ENCODE data around the gene ST7.

ST7 gene

GRCh38 chr7:117066668-117067067 lies 113.4 kb downstream of the ST7 start:
- TF ChIP-seq FOXM1 (IDR thresholded peaks at IDR 0.05; ENCODE audit: borderline replicate concordance) = no peak
- no peak for TF ChIP-seq ARNT (IDR thresholded peaks at IDR 0.05)
- TF ChIP-seq SUZ12 (IDR thresholded peaks at IDR 0.05) = no peak
- no peak for TF ChIP-seq SP1 (IDR thresholded peaks at IDR 0.05)
- TF ChIP-seq CTBP1 (IDR thresholded peaks at IDR 0.05; ENCODE audit: borderline replicate concordance) = no peak
- TF ChIP-seq ZNF384 (IDR thresholded peaks at IDR 0.05) = no peak
- no peak for TF ChIP-seq HDGF (IDR thresholded peaks at IDR 0.05; ENCODE audit: borderline replicate concordance)
- TF ChIP-seq ELF4 (IDR thresholded peaks at IDR 0.05) = no peak
- no peak for TF ChIP-seq LEF1 (IDR thresholded peaks at IDR 0.05; ENCODE audit: borderline replicate concordance)
- TF ChIP-seq, protein P1, sequence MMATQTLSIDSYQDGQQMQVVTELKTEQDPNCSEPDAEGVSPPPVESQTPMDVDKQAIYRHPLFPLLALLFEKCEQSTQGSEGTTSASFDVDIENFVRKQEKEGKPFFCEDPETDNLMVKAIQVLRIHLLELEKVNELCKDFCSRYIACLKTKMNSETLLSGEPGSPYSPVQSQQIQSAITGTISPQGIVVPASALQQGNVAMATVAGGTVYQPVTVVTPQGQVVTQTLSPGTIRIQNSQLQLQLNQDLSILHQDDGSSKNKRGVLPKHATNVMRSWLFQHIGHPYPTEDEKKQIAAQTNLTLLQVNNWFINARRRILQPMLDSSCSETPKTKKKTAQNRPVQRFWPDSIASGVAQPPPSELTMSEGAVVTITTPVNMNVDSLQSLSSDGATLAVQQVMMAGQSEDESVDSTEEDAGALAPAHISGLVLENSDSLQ (IDR thresholded peaks at IDR 0.05) = no peak
- no peak for TF ChIP-seq L3MBTL2 (conservative IDR thresholded peaks at IDR 0.05)
- TF ChIP-seq NFRKB (IDR thresholded peaks at IDR 0.05) = no peak
- TF ChIP-seq FOXA1 (IDR thresholded peaks at IDR 0.05) = no peak
- TF ChIP-seq FOXK2 (IDR thresholded peaks at IDR 0.05) = no peak
- TF ChIP-seq BHLHE40 (IDR thresholded peaks at IDR 0.05; ENCODE audit: borderline replicate concordance) = no peak
- TF ChIP-seq TARDBP (IDR thresholded peaks at IDR 0.05) = no peak
- ChIA-PET POLR2A (no interaction called here), CTCF (no interaction called here)
- no peak for DNase-seq (ENCODE audit: extremely low spot score)

DNA sequence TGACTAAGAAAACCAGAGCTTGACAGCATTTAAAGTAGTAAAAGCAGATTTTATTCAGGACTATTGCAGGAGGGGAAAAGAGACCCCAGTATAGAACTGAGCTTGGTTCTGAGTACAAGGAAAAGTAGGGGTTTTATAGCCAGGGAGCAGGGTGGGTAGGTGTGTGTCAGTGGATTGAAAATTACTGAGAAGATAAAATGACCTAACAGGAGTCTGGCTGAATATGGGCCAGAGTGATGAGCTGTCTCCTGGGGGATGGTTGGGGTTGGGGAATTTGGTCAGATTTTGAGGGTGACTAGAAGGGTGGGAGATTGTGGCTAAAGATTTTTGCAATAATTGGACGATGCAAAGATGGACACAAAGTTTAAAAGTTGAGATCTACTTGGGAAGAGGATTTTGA lies 114.0 kb downstream of the ST7 start:
- CTCF ChIA-PET = no interaction called here
- POLR2A ChIA-PET = no interaction called here
- DNase-seq (ENCODE audit: extremely low spot score) = no peak
- TF ChIP-seq TARDBP (IDR thresholded peaks at IDR 0.05) (no peak), FOXM1 (IDR thresholded peaks at IDR 0.05; ENCODE audit: borderline replicate concordance) (no peak), ARNT (IDR thresholded peaks at IDR 0.05) (no peak), ELF4 (IDR thresholded peaks at IDR 0.05) (no peak), FOXA1 (IDR thresholded peaks at IDR 0.05) (no peak), ZNF384 (IDR thresholded peaks at IDR 0.05) (no peak), LEF1 (IDR thresholded peaks at IDR 0.05; ENCODE audit: borderline replicate concordance) (no peak), L3MBTL2 (conservative IDR thresholded peaks at IDR 0.05) (no peak), SUZ12 (IDR thresholded peaks at IDR 0.05) (no peak)
- TF ChIP-seq, protein P1 (IDR thresholded peaks at IDR 0.05) = no peak

- ChIA-PET POLR2A (no interaction called here), CTCF (no interaction called here)
- no peak for DNase-seq (ENCODE audit: extremely low spot score)
- no peak for TF ChIP-seq SP1 (IDR thresholded peaks at IDR 0.05)
Observed at GRCh38 chr7:117068511-117069145, 115.3 kb downstream of the ST7 start.

DNA sequence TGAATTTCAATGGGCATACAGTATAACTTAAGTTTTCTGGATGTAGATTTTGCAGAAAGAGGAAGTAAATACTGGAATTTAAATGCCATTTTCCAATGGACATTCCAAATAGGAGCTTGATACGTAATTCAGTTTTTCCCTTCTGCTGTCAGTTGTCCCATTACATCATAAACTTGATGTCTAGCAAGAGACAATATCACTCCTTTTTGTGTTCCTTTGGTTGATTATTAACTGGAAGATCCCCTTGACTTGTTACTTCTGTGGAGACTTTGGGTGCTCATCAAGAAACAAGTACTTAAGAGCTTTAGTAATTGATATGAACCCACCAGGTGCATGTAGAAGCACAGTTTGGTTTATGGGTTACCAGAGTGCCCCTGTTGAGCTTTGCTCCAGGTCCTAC lies 116.1 kb downstream of the ST7 start:
- TF ChIP-seq LEF1 (IDR thresholded peaks at IDR 0.05; ENCODE audit: borderline replicate concordance) (no peak), FOXK2 (IDR thresholded peaks at IDR 0.05) (no peak), SP1 (IDR thresholded peaks at IDR 0.05) (no peak), SUZ12 (IDR thresholded peaks at IDR 0.05) (no peak)
- no peak for DNase-seq (ENCODE audit: extremely low spot score)
- POLR2A ChIA-PET = no interaction called here
- CTCF ChIA-PET = no interaction called here

GRCh38 chr7:117071551-117071950 lies 118.2 kb downstream of the ST7 start:
- DNase-seq (ENCODE audit: extremely low spot score) = no peak
- TF ChIP-seq CTBP1 (IDR thresholded peaks at IDR 0.05; ENCODE audit: borderline replicate concordance) (no peak), L3MBTL2 (conservative IDR thresholded peaks at IDR 0.05) (no peak), HDGF (IDR thresholded peaks at IDR 0.05; ENCODE audit: borderline replicate concordance) (no peak), BHLHE40 (IDR thresholded peaks at IDR 0.05; ENCODE audit: borderline replicate concordance) (no peak), FOXK2 (IDR thresholded peaks at IDR 0.05) (no peak), ELF4 (IDR thresholded peaks at IDR 0.05) (no peak), FOXA1 (IDR thresholded peaks at IDR 0.05) (no peak)
- ChIA-PET POLR2A (no interaction called here), CTCF (no interaction called here)

DNA sequence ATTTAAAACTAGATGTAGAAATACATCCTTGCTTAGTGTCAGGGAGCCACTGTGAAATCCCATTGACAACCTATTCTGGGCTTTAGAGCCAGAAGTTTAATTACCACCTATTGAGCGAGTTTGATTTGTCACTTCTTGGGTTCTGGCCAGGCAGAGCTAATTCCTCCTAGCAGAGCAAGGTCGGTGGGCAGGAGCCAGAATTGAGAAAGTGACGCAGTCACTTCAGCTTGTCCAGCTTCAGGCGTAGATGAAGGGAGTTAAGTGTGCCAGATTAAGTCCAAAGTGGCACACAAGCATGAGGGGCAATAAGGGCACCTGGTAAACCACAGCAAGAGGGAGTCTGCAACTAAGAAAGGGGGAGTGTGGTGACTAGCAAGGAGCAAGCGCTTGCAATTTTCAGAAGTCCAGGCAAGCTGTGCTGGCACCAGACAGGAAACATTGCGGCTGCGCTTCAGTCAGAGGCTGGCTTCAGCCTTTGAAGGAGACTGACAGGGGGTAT lies 119.4 kb downstream of the ST7 start:
- POLR2A ChIA-PET = no interaction called here
- CTCF ChIA-PET = no interaction called here
- no peak for DNase-seq (ENCODE audit: extremely low spot score)
- TF ChIP-seq SUZ12 (IDR thresholded peaks at IDR 0.05) (no peak), NFRKB (IDR thresholded peaks at IDR 0.05) (no peak), L3MBTL2 (conservative IDR thresholded peaks at IDR 0.05) (no peak), SP1 (IDR thresholded peaks at IDR 0.05) (no peak), HDGF (IDR thresholded peaks at IDR 0.05; ENCODE audit: borderline replicate concordance) (no peak), LEF1 (IDR thresholded peaks at IDR 0.05; ENCODE audit: borderline replicate concordance) (no peak)

GRCh38 chr7:117074378-117074777 lies 121.1 kb downstream of the ST7 start:
- TF ChIP-seq ZNF384 (IDR thresholded peaks at IDR 0.05) (no peak), TARDBP (IDR thresholded peaks at IDR 0.05) (no peak), FOXK2 (IDR thresholded peaks at IDR 0.05) (no peak), L3MBTL2 (conservative IDR thresholded peaks at IDR 0.05) (no peak), LEF1 (IDR thresholded peaks at IDR 0.05; ENCODE audit: borderline replicate concordance) (no peak), CTBP1 (IDR thresholded peaks at IDR 0.05; ENCODE audit: borderline replicate concordance) (no peak), SUZ12 (IDR thresholded peaks at IDR 0.05) (no peak), ARNT (IDR thresholded peaks at IDR 0.05) (no peak), BHLHE40 (IDR thresholded peaks at IDR 0.05; ENCODE audit: borderline replicate concordance) (no peak), ELF4 (IDR thresholded peaks at IDR 0.05) (no peak), HDGF (IDR thresholded peaks at IDR 0.05; ENCODE audit: borderline replicate concordance) (no peak)
- POLR2A ChIA-PET = no interaction called here
- CTCF ChIA-PET = no interaction called here

More at GRCh38 chr7:117074378-117074777, 121.1 kb downstream of the ST7 start:
- DNase-seq (ENCODE audit: extremely low spot score) = no peak

Data from HEK293T (cell line).